A673 (cell line): Measurements from ENCODE around the gene COLEC12.

Experiments used
- CTCF ChIP-seq: fragments of 300-800, 200-600 bp; sonication (generic); conservative IDR thresholded peaks from 2 replicates; pipeline ENCODE4 v1.5.1; 2017; ENCODE audit warnings: low read depth, mild to moderate bottlenecking, antibody characterized with exemption, low read length, moderate library complexity, mixed read lengths
- EZH2 ChIP-seq: fragments of 200-600 bp; sonication (generic); IDR thresholded peaks from 2 replicates; pipeline ENCODE4 v1.6.1; 2017; ENCODE audit warnings: borderline replicate concordance, low read depth, mild to moderate bottlenecking, mixed read lengths, antibody characterized with exemption, low read length; ENCODE audit not compliant: poor library complexity, severe bottlenecking

- TF ChIP-seq CTCF (no peak), EZH2 (no peak)
Observed at GRCh38 chr18:384897-385296, 115.6 kb downstream of the COLEC12 start.
